ENCODE results near the gene PPP2R5C.

- TF ChIP-seq, protein P1, sequence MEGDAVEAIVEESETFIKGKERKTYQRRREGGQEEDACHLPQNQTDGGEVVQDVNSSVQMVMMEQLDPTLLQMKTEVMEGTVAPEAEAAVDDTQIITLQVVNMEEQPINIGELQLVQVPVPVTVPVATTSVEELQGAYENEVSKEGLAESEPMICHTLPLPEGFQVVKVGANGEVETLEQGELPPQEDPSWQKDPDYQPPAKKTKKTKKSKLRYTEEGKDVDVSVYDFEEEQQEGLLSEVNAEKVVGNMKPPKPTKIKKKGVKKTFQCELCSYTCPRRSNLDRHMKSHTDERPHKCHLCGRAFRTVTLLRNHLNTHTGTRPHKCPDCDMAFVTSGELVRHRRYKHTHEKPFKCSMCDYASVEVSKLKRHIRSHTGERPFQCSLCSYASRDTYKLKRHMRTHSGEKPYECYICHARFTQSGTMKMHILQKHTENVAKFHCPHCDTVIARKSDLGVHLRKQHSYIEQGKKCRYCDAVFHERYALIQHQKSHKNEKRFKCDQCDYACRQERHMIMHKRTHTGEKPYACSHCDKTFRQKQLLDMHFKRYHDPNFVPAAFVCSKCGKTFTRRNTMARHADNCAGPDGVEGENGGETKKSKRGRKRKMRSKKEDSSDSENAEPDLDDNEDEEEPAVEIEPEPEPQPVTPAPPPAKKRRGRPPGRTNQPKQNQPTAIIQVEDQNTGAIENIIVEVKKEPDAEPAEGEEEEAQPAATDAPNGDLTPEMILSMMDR (IDR thresholded peaks at IDR 0.05) = no peak
- TF ChIP-seq POLR2A (IDR thresholded peaks at IDR 0.05) = no peak
Measured at GRCh38 chr14:101947577-101947903, 186.0 kb downstream of the PPP2R5C start.

Data from uterus (tissue), 2 donors.